Parathyroid adenoma (tissue), 2 donors: Measurements from ENCODE around the gene MCAM.

ENCODE experiments used
- H2AFZ ChIP-seq: fragments of 300-600 bp; sonication (generic); one replicate; pipeline ENCODE4 v1.7.0; 2017; ENCODE audit warnings: antibody characterized with exemption, mild to moderate bottlenecking
- H3K27ac ChIP-seq: fragments of 300-600 bp; sonication (generic); one replicate; pipeline ENCODE4 v1.7.0; 2017
- H3K27me3 ChIP-seq: fragments of 300-600 bp; sonication (generic); one replicate; pipeline ENCODE4 v1.7.0; 2017; ENCODE audit warnings: low read length; ENCODE audit not compliant: control insufficient read depth, insufficient read depth
- H3K36me3 ChIP-seq: fragments of 300-600 bp; sonication (generic); one replicate; pipeline ENCODE4 v1.7.0; 2017; ENCODE audit warnings: low read length; ENCODE audit not compliant: control insufficient read depth, insufficient read depth
- H3K4me1 ChIP-seq: fragments of 300-600 bp; sonication (generic); one replicate; pipeline ENCODE4 v1.7.0; 2017; ENCODE audit warnings: control low read depth
- H3K4me2 ChIP-seq: fragments of 300-600 bp; sonication (generic); one replicate; pipeline ENCODE4 v1.7.0; 2017; ENCODE audit warnings: low read length
- H3K4me3 ChIP-seq: fragments of 300-600 bp; sonication (generic); one replicate; pipeline ENCODE4 v1.7.0; 2017; ENCODE audit warnings: low read depth, low read length
- H3K79me2 ChIP-seq: fragments of 300-600 bp; sonication (generic); one replicate; pipeline ENCODE4 v1.7.0; 2017; ENCODE audit warnings: control low read depth
- H3K9ac ChIP-seq: fragments of 300-600 bp; sonication (generic); one replicate; pipeline ENCODE4 v1.7.0; 2017; ENCODE audit warnings: mild to moderate bottlenecking
- H3K9me3 ChIP-seq: fragments of 300-600 bp; sonication (generic); one replicate; pipeline ENCODE4 v1.7.0; 2017; ENCODE audit warnings: low read length; ENCODE audit not compliant: control insufficient read depth
- CTCF ChIP-seq: fragments of 300-600 bp; sonication (generic); IDR thresholded peaks from one replicate; pipeline ENCODE4 v1.7.0; 2017; ENCODE audit warnings: antibody characterized with exemption, mild to moderate bottlenecking
- donor health status: primary hyperparathyroidism.

Gene MCAM

DNA sequence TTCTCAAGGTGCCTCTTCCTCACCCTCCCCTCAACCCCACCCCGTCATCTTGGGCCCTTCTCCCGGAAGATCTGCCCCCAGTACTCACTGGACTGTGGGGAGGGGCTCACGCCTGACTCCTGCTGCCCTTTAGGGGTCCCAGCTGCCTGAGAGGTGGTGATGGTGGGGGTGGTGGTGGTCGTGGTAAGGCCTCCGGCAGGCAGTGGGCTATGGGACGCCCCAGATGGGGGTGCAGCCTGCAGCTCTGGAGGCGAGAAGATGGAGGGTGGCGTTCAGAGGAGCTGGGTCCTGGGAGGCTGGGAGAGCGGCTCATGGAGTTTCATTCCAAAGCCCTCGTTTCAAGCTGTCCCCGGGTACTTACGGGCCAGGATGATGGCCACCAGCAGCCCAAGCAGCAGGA is 28.8 kb upstream of the MCAM start:
- no peak overlapping the region for H2AFZ ChIP-seq
- no peak overlapping the region for H3K4me3 ChIP-seq
- TF ChIP-seq CTCF, result no peak
- no peak overlapping the region for H3K4me2 ChIP-seq
- no peaks in the 10 kb centered on the region for H3K79me2 ChIP-seq
- H3K4me1 ChIP-seq, result no peaks in the 10 kb centered on the region
- H3K9ac ChIP-seq, result no peak overlapping the region
- no peaks in the 10 kb centered on the region for H3K9me3 ChIP-seq
- no peaks in the 10 kb centered on the region for H3K36me3 ChIP-seq
- H3K27me3 ChIP-seq, result no peaks in the 10 kb centered on the region
- H3K27ac ChIP-seq, result no peak overlapping the region

- TF ChIP-seq CTCF, result no peak
- Histone ChIP-seq H3K36me3 (no peaks in the 10 kb centered on the region), H3K4me2 (no peak overlapping the region), H3K27me3 (no peaks in the 10 kb centered on the region), H3K9me3 (no peaks in the 10 kb centered on the region), H3K9ac (no peak overlapping the region), H3K79me2 (no peaks in the 10 kb centered on the region), H3K4me3 (no peak overlapping the region), H2AFZ (no peak overlapping the region), H3K27ac (no peak overlapping the region), H3K4me1 (no peaks in the 10 kb centered on the region)
Observed at GRCh38 chr11:119344291-119345010, 27.5 kb upstream of the MCAM start.

GRCh38 chr11:119343726-119344125 is 26.8 kb upstream of the MCAM start:
- Histone ChIP-seq H2AFZ (no peak overlapping the region), H3K4me3 (no peak overlapping the region), H3K4me2 (no peak overlapping the region), H3K9ac (no peak overlapping the region), H3K79me2 (no peaks in the 10 kb centered on the region), H3K27ac (no peak overlapping the region), H3K36me3 (no peaks in the 10 kb centered on the region), H3K27me3 (no peaks in the 10 kb centered on the region), H3K9me3 (no peaks in the 10 kb centered on the region), H3K4me1 (no peaks in the 10 kb centered on the region)
- no peak for TF ChIP-seq CTCF

- no peaks in the 10 kb centered on the region for H3K79me2 ChIP-seq
- no peaks in the 10 kb centered on the region for H3K4me1 ChIP-seq
- no peak overlapping the region for H3K4me3 ChIP-seq
- no peaks in the 10 kb centered on the region for H3K36me3 ChIP-seq
- no peak overlapping the region for H3K27ac ChIP-seq
- no peak overlapping the region for H3K9ac ChIP-seq
- H3K9me3 ChIP-seq, result no peaks in the 10 kb centered on the region
- no peak overlapping the region for H2AFZ ChIP-seq
- H3K4me2 ChIP-seq, result no peak overlapping the region
- TF ChIP-seq CTCF, result no peak
- no peaks in the 10 kb centered on the region for H3K27me3 ChIP-seq
Observed at GRCh38 chr11:119342362-119343130, 25.6 kb upstream of the MCAM start.

- Histone ChIP-seq H3K79me2 (no peaks in the 10 kb centered on the region), H3K9ac (no peak overlapping the region), H2AFZ (no peak overlapping the region), H3K36me3 (no peaks in the 10 kb centered on the region), H3K4me3 (no peak overlapping the region), H3K4me1 (no peaks in the 10 kb centered on the region), H3K9me3 (no peaks in the 10 kb centered on the region), H3K4me2 (no peak overlapping the region), H3K27ac (no peak overlapping the region), H3K27me3 (no peaks in the 10 kb centered on the region)
- no peak for TF ChIP-seq CTCF
Observed at GRCh38 chr11:119342023-119342300, 25.0 kb upstream of the MCAM start.
